ENCODE measurements around the gene GRIP2.

GRCh38 chr3:14520967-14521366, 19.2 kb downstream of the GRIP2 start:
- TF ChIP-seq CTCF (conservative IDR thresholded peaks at IDR 0.05 in 1 of 2, IDR thresholded peaks at IDR 0.05 in 1 of 2; ENCODE audit: low read depth in 1 of 2, low read length in 2 of 2), result no peak
- TF ChIP-seq EZH2 (IDR thresholded peaks at IDR 0.05; ENCODE audit: low read length, missing control alignments), result no peak
